GM12891 (cell line): ENCODE measurements around the gene TMEM139.

Experiments
- PAX5 ChIP-seq: IDR thresholded peaks from 2 replicates; pipeline ENCODE4 v1.6.1; 2011; ENCODE audit warnings: low read length, moderate library complexity, mild to moderate bottlenecking; ENCODE audit not compliant: insufficient read depth, severe bottlenecking
- POLR2A ChIP-seq: IDR thresholded peaks from 2 replicates; pipeline ENCODE4 v1.6.1; 2011; ENCODE audit warnings: low read depth, low read length, control low read depth
- POLR2AphosphoS5 ChIP-seq: IDR thresholded peaks from 2 replicates; pipeline ENCODE4 v1.6.1; 2011; ENCODE audit warnings: low read depth, low read length, control low read depth
- POU2F2 ChIP-seq: IDR thresholded peaks from 2 replicates; pipeline ENCODE4 v1.6.1; 2011; ENCODE audit warnings: low read depth, mild to moderate bottlenecking, control low read depth, low read length, moderate library complexity
- SPI1 ChIP-seq: IDR thresholded peaks from 2 replicates; pipeline ENCODE4 v1.6.1; 2011; ENCODE audit warnings: low read depth, low read length, control low read depth
- TAF1 ChIP-seq: IDR thresholded peaks from 2 replicates; pipeline ENCODE4 v1.6.1; 2011; ENCODE audit warnings: low read depth, low read length, control low read depth

- TF ChIP-seq SPI1: no peak
- no peak for TF ChIP-seq POLR2A
- no peak for TF ChIP-seq POLR2AphosphoS5
- TF ChIP-seq POU2F2: no peak
- TF ChIP-seq TAF1: no peak
- TF ChIP-seq PAX5: no peak
Measured at GRCh38 chr7:143284591-143285469, at the start of gene TMEM139.
